ENCODE results near the gene PCCA. TPM values are rescaled to one million over a fixed set of nuclear protein-coding genes. Genes with fewer than 3 reads are reported as not detected.

The PCCA gene
- total and polyA plus RNA-seq, 4 experiments from 2014 or later, result 4.4 to 9.7 (median 7.4) TPM

DNA sequence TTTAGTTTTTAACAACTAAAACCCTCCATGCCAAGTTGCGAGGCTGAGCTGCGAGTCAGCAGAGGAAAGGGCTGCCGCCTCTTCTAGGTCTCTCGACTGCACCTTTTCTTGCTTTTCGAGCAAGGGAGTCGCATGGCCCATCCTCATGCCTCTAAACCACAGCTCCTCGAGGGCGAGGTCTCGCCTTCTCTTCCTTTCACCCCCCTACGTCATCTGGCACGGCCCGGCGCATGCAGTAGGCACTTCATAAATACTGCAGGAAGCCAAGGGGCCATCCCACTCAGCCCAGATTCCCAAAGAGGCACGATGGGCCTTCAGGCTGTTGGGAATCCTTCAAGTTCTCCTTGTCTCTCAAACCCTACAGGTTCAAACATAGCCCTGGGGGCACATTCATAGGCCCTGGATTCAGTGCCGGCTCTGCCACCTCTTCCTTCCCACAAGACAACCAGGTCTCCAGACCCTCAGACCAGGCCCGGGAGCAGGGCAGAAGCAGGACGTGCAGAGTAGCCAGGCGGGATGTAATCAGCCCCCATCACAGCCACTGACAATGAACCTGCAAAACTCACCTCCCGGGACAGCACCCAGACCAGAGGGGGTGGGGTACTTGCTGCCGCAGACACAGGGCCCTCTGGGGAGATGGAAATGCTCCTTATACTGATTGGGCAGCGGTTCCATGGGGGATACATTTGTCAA is 458.0 kb downstream of the PCCA start:
- H3K9me3 ChIP-seq (ENCODE audit: control insufficient read depth in 1 of 2, low read length in 2 of 2), result no peaks in the 10 kb centered on the region
- no peak for DNase-seq

GRCh38 chr13:100547791-100548201 is 458.9 kb downstream of the PCCA start:
- POLR2A ChIA-PET (ENCODE audit: partially characterized antibody), result no interaction called here
- Histone ChIP-seq H3K27me3 (ENCODE audit: insufficient read depth, low read length) (no peaks in the 10 kb centered on the region), H3K36me3 (ENCODE audit: insufficient read depth, low read length) (no peaks in the 10 kb centered on the region), H3K9me3 (ENCODE audit: control insufficient read depth in 1 of 2, low read length in 2 of 2) (no peaks in the 10 kb centered on the region), H3K27ac (ENCODE audit: low read depth, low read length) (no peak overlapping the region), H3K4me1 (ENCODE audit: insufficient read depth, low read length) (peaks cover under 1% of the 10 kb centered on the region), H3K4me3 (ENCODE audit: low read length in 2 of 2) (no peak overlapping the region)
- Mint-ChIP-seq H3K36me3 (peaks cover 0 to 1% of the 10 kb centered on the region in 2 donors), H3K27me3 (no peaks in the 10 kb centered on the region), H3K9me3 (no peaks in the 10 kb centered on the region), H3K4me3 (peak overlapping the region in 1 of 8 donors; percentile 20), H3K27ac (no peak overlapping the region), H3K4me1 (peaks cover 2 to 3% (median 2%) of the 10 kb centered on the region in 4 donors)
- DNase-seq, result no peak
- intact Hi-C loops (cut with micrococcal nuclease), result no loop called here
- CTCF ChIA-PET (ENCODE audit: partially characterized antibody), result no interaction called here

More for the DNA sequence above, 458.0 kb downstream of the PCCA start:
- Histone ChIP-seq H3K36me3 (ENCODE audit: insufficient read depth, low read length) (no peaks in the 10 kb centered on the region), H3K4me1 (ENCODE audit: insufficient read depth, low read length) (peaks cover 5% of the 10 kb centered on the region), H3K27me3 (ENCODE audit: insufficient read depth, low read length) (no peaks in the 10 kb centered on the region), H3K27ac (ENCODE audit: low read depth, low read length) (no peak overlapping the region), H3K4me3 (ENCODE audit: low read length in 2 of 2) (no peak overlapping the region)
- intact Hi-C loops (cut with micrococcal nuclease), result no loop called here
- Mint-ChIP-seq H3K4me3 (no peak overlapping the region), H3K27me3 (no peaks in the 10 kb centered on the region), H3K36me3 (peaks cover 0 to 2% of the 10 kb centered on the region in 2 donors), H3K4me1 (peaks cover 3 to 11% (median 6%) of the 10 kb centered on the region in 4 donors), H3K27ac (no peak overlapping the region), H3K9me3 (no peaks in the 10 kb centered on the region)
- ChIA-PET POLR2A (ENCODE audit: partially characterized antibody) (no interaction called here), CTCF (ENCODE audit: partially characterized antibody) (no interaction called here)

GRCh38 chr13:100549316-100549715 is 460.4 kb downstream of the PCCA start:
- intact Hi-C loops (cut with micrococcal nuclease), result no loop called here
- Histone ChIP-seq H3K9me3 (ENCODE audit: control insufficient read depth in 1 of 2, low read length in 2 of 2) (no peaks in the 10 kb centered on the region), H3K27me3 (ENCODE audit: insufficient read depth, low read length) (no peaks in the 10 kb centered on the region), H3K27ac (ENCODE audit: low read depth, low read length) (no peak overlapping the region), H3K36me3 (ENCODE audit: insufficient read depth, low read length) (no peaks in the 10 kb centered on the region), H3K4me3 (ENCODE audit: low read length in 2 of 2) (no peak overlapping the region), H3K4me1 (ENCODE audit: insufficient read depth, low read length) (no peaks in the 10 kb centered on the region)
- POLR2A ChIA-PET (ENCODE audit: partially characterized antibody), result no interaction called here
- Mint-ChIP-seq H3K27ac (no peak overlapping the region), H3K36me3 (peaks cover 0 to 6% of the 10 kb centered on the region in 2 donors), H3K9me3 (no peaks in the 10 kb centered on the region), H3K4me1 (no peaks in the 10 kb centered on the region), H3K27me3 (no peaks in the 10 kb centered on the region), H3K4me3 (no peak overlapping the region)
- CTCF ChIA-PET (ENCODE audit: partially characterized antibody), result interaction anchor here (1.4 kb wide), 1 partner anchor 894 kb away, joined by 3 read pairs; no protein-coding TSS in a partner anchor
- DNase-seq, result no peak

- no peaks in the 10 kb centered on the region for H3K9me3 ChIP-seq (ENCODE audit: control insufficient read depth in 1 of 2, low read length in 2 of 2)
- no peak overlapping the region for H3K27ac Mint-ChIP-seq
- POLR2A ChIA-PET (ENCODE audit: partially characterized antibody), result no interaction called here
- no peaks in the 10 kb centered on the region for H3K4me1 ChIP-seq (ENCODE audit: insufficient read depth, low read length)
- DNase-seq, result no peak
- CTCF ChIA-PET (ENCODE audit: partially characterized antibody), result no interaction called here
- H3K36me3 ChIP-seq (ENCODE audit: insufficient read depth, low read length), result no peaks in the 10 kb centered on the region
- H3K36me3 Mint-ChIP-seq, result peaks cover 0 to 16% of the 10 kb centered on the region in 2 donors
- intact Hi-C loops (cut with micrococcal nuclease), result no loop called here
- no peaks in the 10 kb centered on the region for H3K27me3 Mint-ChIP-seq
- H3K4me3 ChIP-seq (ENCODE audit: low read length in 2 of 2), result no peak overlapping the region
- no peaks in the 10 kb centered on the region for H3K27me3 ChIP-seq (ENCODE audit: insufficient read depth, low read length)
- peaks cover 0 to 4% (median 0%) of the 10 kb centered on the region in 8 donors for H3K9me3 Mint-ChIP-seq
- H3K4me3 Mint-ChIP-seq, result no peak overlapping the region
- H3K27ac ChIP-seq (ENCODE audit: low read depth, low read length), result no peak overlapping the region
- H3K4me1 Mint-ChIP-seq, result no peaks in the 10 kb centered on the region
Measured at GRCh38 chr13:100552755-100553154, 463.9 kb downstream of the PCCA start.

GRCh38 chr13:100559886-100560285 is 471.0 kb downstream of the PCCA start:
- no peaks in the 10 kb centered on the region for H3K36me3 ChIP-seq (ENCODE audit: insufficient read depth, low read length)
- no peak overlapping the region for H3K27ac Mint-ChIP-seq
- peaks cover 0 to 14% of the 10 kb centered on the region in 2 donors for H3K36me3 Mint-ChIP-seq
- intact Hi-C loops (cut with micrococcal nuclease), result no loop called here
- no peak overlapping the region for H3K27ac ChIP-seq (ENCODE audit: low read depth, low read length)
- H3K27me3 Mint-ChIP-seq, result no peaks in the 10 kb centered on the region
- DNase-seq, result no peak
- H3K4me1 ChIP-seq (ENCODE audit: insufficient read depth, low read length), result no peaks in the 10 kb centered on the region
- no peaks in the 10 kb centered on the region for H3K27me3 ChIP-seq (ENCODE audit: insufficient read depth, low read length)
- no peaks in the 10 kb centered on the region for H3K9me3 Mint-ChIP-seq
- POLR2A ChIA-PET (ENCODE audit: partially characterized antibody), result no interaction called here
- CTCF ChIA-PET (ENCODE audit: partially characterized antibody), result interaction anchor here (1.4 to 3.8 kb wide), 2 partner anchors 9 to 13 kb away, joined by 4 to 35 read pairs; no protein-coding TSS in a partner anchor
- H3K4me1 Mint-ChIP-seq, result peaks cover 0 to 3% (median under 1%) of the 10 kb centered on the region in 4 donors
- no peak overlapping the region for H3K4me3 ChIP-seq (ENCODE audit: low read length in 2 of 2)
- no peak overlapping the region for H3K4me3 Mint-ChIP-seq
- H3K9me3 ChIP-seq (ENCODE audit: control insufficient read depth in 1 of 2, low read length in 2 of 2), result no peaks in the 10 kb centered on the region

DNA sequence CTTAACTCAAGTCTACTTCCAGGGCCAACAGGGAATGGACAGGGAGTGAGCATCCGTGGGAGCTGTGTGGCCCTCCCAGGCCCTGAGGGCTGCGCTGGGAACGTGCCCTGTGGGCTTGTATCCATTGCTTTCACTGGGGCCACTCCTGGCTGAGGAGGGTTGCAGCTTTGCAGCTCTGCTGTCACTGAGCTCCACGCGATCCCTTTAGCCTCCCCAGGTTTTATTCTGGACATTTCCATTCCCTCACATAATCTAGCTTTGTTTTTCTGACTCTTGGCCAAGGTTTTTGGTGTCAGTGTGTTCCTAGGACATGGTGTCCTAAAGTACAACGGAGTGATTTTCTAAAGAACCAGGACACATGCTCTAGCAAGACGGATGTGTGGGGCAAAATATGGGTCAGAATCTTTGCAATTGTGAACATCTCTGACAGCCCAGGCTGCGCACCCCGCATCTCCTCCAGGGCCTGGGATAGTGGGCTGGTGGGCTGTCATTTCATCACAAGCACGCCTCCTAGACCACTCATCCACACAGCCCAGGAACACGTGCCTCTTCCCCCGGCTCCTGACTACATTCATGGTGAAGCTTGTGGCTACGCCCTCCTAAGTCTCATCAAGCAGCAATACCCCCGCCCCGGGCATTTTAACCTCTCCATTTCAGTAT is 471.7 kb downstream of the PCCA start:
- H3K27ac ChIP-seq (ENCODE audit: low read depth, low read length), result no peak overlapping the region
- no peaks in the 10 kb centered on the region for H3K27me3 ChIP-seq (ENCODE audit: insufficient read depth, low read length)
- H3K9me3 ChIP-seq (ENCODE audit: control insufficient read depth in 1 of 2, low read length in 2 of 2), result no peaks in the 10 kb centered on the region
- no peak overlapping the region for H3K4me3 ChIP-seq (ENCODE audit: low read length in 2 of 2)
- POLR2A ChIA-PET (ENCODE audit: partially characterized antibody), result no interaction called here
- H3K36me3 ChIP-seq (ENCODE audit: insufficient read depth, low read length), result no peaks in the 10 kb centered on the region
- H3K4me1 Mint-ChIP-seq, result peaks cover 0 to 3% (median 3%) of the 10 kb centered on the region in 4 donors
- H3K4me1 ChIP-seq (ENCODE audit: insufficient read depth, low read length), result no peaks in the 10 kb centered on the region
- CTCF ChIA-PET (ENCODE audit: partially characterized antibody), result interaction anchor here (1.0 to 3.8 kb wide), 3 partner anchors 10 to 22 kb away, joined by 3 to 35 read pairs (median 4); no protein-coding TSS in a partner anchor
- no peak overlapping the region for H3K27ac Mint-ChIP-seq
- no peak for DNase-seq
- peaks cover 0 to 2% (median 0%) of the 10 kb centered on the region in 8 donors for H3K9me3 Mint-ChIP-seq
- peaks cover 2 to 13% of the 10 kb centered on the region in 2 donors for H3K36me3 Mint-ChIP-seq
- intact Hi-C loops (cut with micrococcal nuclease), result no loop called here
- H3K27me3 Mint-ChIP-seq, result no peaks in the 10 kb centered on the region
- H3K4me3 Mint-ChIP-seq, result no peak overlapping the region

DNA sequence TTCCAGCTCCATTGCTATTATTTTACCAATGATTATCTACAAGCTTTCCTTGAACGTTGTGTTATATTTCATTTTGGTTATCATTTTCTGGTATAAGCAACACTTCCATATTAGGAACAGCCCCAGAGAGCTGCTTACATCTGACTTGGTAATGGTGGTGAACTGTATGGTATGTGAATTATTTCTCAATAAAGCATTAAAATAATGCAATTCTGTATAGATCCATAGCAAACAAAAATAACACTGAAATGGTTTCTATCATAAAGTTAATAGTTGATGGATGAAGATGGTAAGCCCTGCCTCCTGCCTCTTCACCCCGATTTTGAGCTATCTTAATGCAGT is 472.2 kb downstream of the PCCA start:
- H3K4me1 Mint-ChIP-seq, result peaks cover 0 to 4% (median 3%) of the 10 kb centered on the region in 4 donors

More for the DNA sequence above, 472.2 kb downstream of the PCCA start:
- ChIA-PET CTCF (ENCODE audit: partially characterized antibody) (interaction anchor here (1.0 to 3.8 kb wide), 2 partner anchors 12 to 22 kb away, joined by 3 to 35 read pairs; no protein-coding TSS in a partner anchor), POLR2A (ENCODE audit: partially characterized antibody) (no interaction called here)
- Histone ChIP-seq H3K27ac (ENCODE audit: low read depth, low read length) (no peak overlapping the region), H3K4me3 (ENCODE audit: low read length in 2 of 2) (no peak overlapping the region), H3K36me3 (ENCODE audit: insufficient read depth, low read length) (no peaks in the 10 kb centered on the region), H3K27me3 (ENCODE audit: insufficient read depth, low read length) (no peaks in the 10 kb centered on the region), H3K4me1 (ENCODE audit: insufficient read depth, low read length) (no peaks in the 10 kb centered on the region), H3K9me3 (ENCODE audit: control insufficient read depth in 1 of 2, low read length in 2 of 2) (no peaks in the 10 kb centered on the region)
- no peak for DNase-seq
- no peak overlapping the region for H3K4me3 Mint-ChIP-seq
- peaks cover 0 to 3% (median 0%) of the 10 kb centered on the region in 8 donors for H3K9me3 Mint-ChIP-seq
- no peak overlapping the region for H3K27ac Mint-ChIP-seq
- intact Hi-C loops (cut with micrococcal nuclease), result no loop called here
- no peaks in the 10 kb centered on the region for H3K27me3 Mint-ChIP-seq
- peaks cover 3 to 14% of the 10 kb centered on the region in 2 donors for H3K36me3 Mint-ChIP-seq
